Keratinocyte (primary cell): Measurements from ENCODE around the gene SYNE2. TPM values are rescaled to one million over a fixed set of nuclear protein-coding genes. Genes with fewer than 3 reads are reported as not detected.

Source experiments
- DNase-seq: peaks from one replicate; pipeline ENCODE4 v3.0.0-alpha.2; 2011; ENCODE audit warnings: low read depth, missing footprints, low spot score
- FAIRE-seq: peaks from 2 replicates; lab custom pipeline; 2011; peaks lifted over from hg19 to GRCh38; lab: Jason Lieb, UNC
- H2AFZ ChIP-seq: 2 replicates; pipeline ENCODE4 v1.6.0; 2012; ENCODE audit warnings: low read length, control low read depth, inconsistent platforms; ENCODE audit not compliant: control insufficient read depth
- H3K27ac ChIP-seq: 2 replicates; pipeline ENCODE4 v1.5.1; 2011; ENCODE audit warnings: low read length; ENCODE audit not compliant: control insufficient read depth, insufficient read depth
- H3K27me3 ChIP-seq: 3 replicates; pipeline ENCODE4 v1.6.0; 2011; ENCODE audit warnings: low read length; ENCODE audit not compliant: control insufficient read depth, insufficient read depth; ENCODE audit errors: extremely low read depth
- H3K36me3 ChIP-seq, 2 experiments: 2 replicates in 1 of 2; 3 replicates in 1 of 2; pipeline ENCODE4 v1.5.1; 2011; ENCODE audit warnings: low read length in 2 of 2, mild to moderate bottlenecking in 1 of 2; ENCODE audit not compliant: control insufficient read depth in 2 of 2, insufficient read depth in 2 of 2; ENCODE audit errors: extremely low read depth in 1 of 2
- H3K4me1 ChIP-seq: 3 replicates; pipeline ENCODE4 v1.5.1; 2011; ENCODE audit warnings: low read length; ENCODE audit not compliant: control insufficient read depth, insufficient read depth; ENCODE audit errors: extremely low read depth
- H3K4me2 ChIP-seq: 3 replicates; pipeline ENCODE4 v1.6.0; 2011; ENCODE audit warnings: low read depth, low read length; ENCODE audit not compliant: control insufficient read depth, insufficient read depth; ENCODE audit errors: extremely low read depth
- H3K4me3 ChIP-seq, 3 experiments: fragments of 200-600 bp in 1 of 3; sonication (generic) in 1 of 3; 2 replicates in 2 of 3; 3 replicates in 1 of 3; pipeline ENCODE4 v1.5.1; 2011 to 2016; ENCODE audit warnings: low read length in 3 of 3, mild to moderate bottlenecking in 3 of 3, control low read depth in 2 of 3, inconsistent platforms in 1 of 3, low read depth in 1 of 3, mixed read lengths in 1 of 3, mixed run types in 1 of 3, moderate library complexity in 1 of 3; ENCODE audit not compliant: control insufficient read depth in 2 of 3, insufficient read depth in 2 of 3; ENCODE audit errors: extremely low read depth in 1 of 3
- H3K79me2 ChIP-seq: 2 replicates; pipeline ENCODE4 v1.6.0; 2012; ENCODE audit warnings: low read length; ENCODE audit not compliant: control insufficient read depth, insufficient read depth
- H3K9ac ChIP-seq: 3 replicates; pipeline ENCODE4 v1.6.0; 2011; ENCODE audit warnings: low read length; ENCODE audit not compliant: control insufficient read depth, insufficient read depth; ENCODE audit errors: extremely low read depth
- H3K9me1 ChIP-seq: 3 replicates; pipeline ENCODE4 v1.6.0; 2011; ENCODE audit warnings: low read length; ENCODE audit not compliant: control insufficient read depth, insufficient read depth; ENCODE audit errors: extremely low read depth
- H3K9me3 ChIP-seq: 2 replicates; pipeline ENCODE4 v1.5.1; 2012; ENCODE audit warnings: low read depth, low read length; ENCODE audit not compliant: control insufficient read depth
- H4K20me1 ChIP-seq: 3 replicates; pipeline ENCODE4 v1.6.0; 2011; ENCODE audit warnings: low read length; ENCODE audit not compliant: control insufficient read depth, insufficient read depth; ENCODE audit errors: extremely low read depth
- CTCF ChIP-seq, 3 experiments: IDR thresholded peaks in 1 of 3; conservative IDR thresholded peaks in 1 of 3; optimal IDR thresholded peaks in 1 of 3; 2 replicates in 2 of 3; 3 replicates in 1 of 3; pipeline versions ENCODE3 to v1.5.1; 2011; ENCODE audit warnings: low read length in 3 of 3, mild to moderate bottlenecking in 3 of 3, moderate library complexity in 2 of 3, control low read depth in 1 of 3, inconsistent platforms in 1 of 3; ENCODE audit not compliant: insufficient read depth in 2 of 3; ENCODE audit errors: extremely low read depth in 1 of 3
- EZH2 ChIP-seq: IDR thresholded peaks from one replicate; pipeline ENCODE4 v1.6.1; 2012; ENCODE audit warnings: inconsistent platforms, mild to moderate bottlenecking, low read length, moderate library complexity
- dilution Hi-C: fragments of 300-500 bp; cut with MboI; formaldehyde crosslinking; loops from one replicate; pipeline ENCODE4 v1.7.0; 2020; ENCODE audit warnings: low sequenced_read_pairs; ENCODE audit not compliant: extremely low pct_ligation_motif_present
- polyA plus RNA-seq, 5 experiments: library from polyadenylated mRNA; depleted of rRNA in 3 of 5; stranded (reverse) in 3 of 5; stranded (forward) in 1 of 5; unstranded in 1 of 5; fragments of >200 nt; gene quantifications; 1 replicate in 1 of 5; 2 replicates in 3 of 5; 3 replicates in 1 of 5; pipeline versions ENCODE4 v1.2.1 to v1.2.3, GENCODE V29; 2011 to 2012; ENCODE audit warnings: missing spikeins in 2 of 5, low read depth in 1 of 5, low replicate concordance in 1 of 5

Gene SYNE2
- polyA plus RNA-seq, 1 donor (not counting 4 experiments of a cell fraction or from before 2014, with no cell fraction given) = 9.9 TPM

- peaks cover 4 to 9% of the 10 kb centered on the region in 2 experiments for H3K36me3 ChIP-seq
Measured at GRCh38 chr14:64174922-64175782, 322.3 kb downstream of the SYNE2 start.

GRCh38 chr14:64176330-64176729, 323.5 kb downstream of the SYNE2 start:
- Histone ChIP-seq H3K36me3 (peaks cover 4 to 9% of the 10 kb centered on the region in 2 experiments), H3K9me1 (no peaks in the 10 kb centered on the region), H3K9me3 (no peaks in the 10 kb centered on the region), H3K9ac (no peak overlapping the region), H2AFZ (no peak overlapping the region), H3K27ac (no peak overlapping the region), H3K79me2 (no peaks in the 10 kb centered on the region), H3K4me3 (no peak overlapping the region), H4K20me1 (no peaks in the 10 kb centered on the region), H3K4me1 (no peaks in the 10 kb centered on the region), H3K4me2 (no peak overlapping the region), H3K27me3 (no peaks in the 10 kb centered on the region)
- FAIRE-seq = no peak
- dilution Hi-C loops = no loop called here
- DNase-seq = no peak
- no peak for TF ChIP-seq EZH2
- TF ChIP-seq CTCF (optimal IDR thresholded peaks at IDR 0.05 in 1 of 3, IDR thresholded peaks at IDR 0.05 in 1 of 3, conservative IDR thresholded peaks at IDR 0.05 in 1 of 3; ENCODE audit: extremely low read depth in 1 of 3, insufficient read depth in 2 of 3, low read length in 3 of 3) = no peak

More at GRCh38 chr14:64174922-64175782, 322.3 kb downstream of the SYNE2 start:
- H3K79me2 ChIP-seq = no peaks in the 10 kb centered on the region
- H3K9me3 ChIP-seq = no peaks in the 10 kb centered on the region
- no peak overlapping the region for H3K4me2 ChIP-seq
- no peaks in the 10 kb centered on the region for H3K4me1 ChIP-seq
- no peaks in the 10 kb centered on the region for H3K9me1 ChIP-seq
- FAIRE-seq (no peak), DNase-seq (no peak)
- H3K4me3 ChIP-seq = no peak overlapping the region
- no peak overlapping the region for H3K27ac ChIP-seq
- TF ChIP-seq CTCF (optimal IDR thresholded peaks at IDR 0.05 in 1 of 3, IDR thresholded peaks at IDR 0.05 in 1 of 3, conservative IDR thresholded peaks at IDR 0.05 in 1 of 3; ENCODE audit: extremely low read depth in 1 of 3, insufficient read depth in 2 of 3, low read length in 3 of 3) (no peak), EZH2 (no peak)
- no peak overlapping the region for H3K9ac ChIP-seq
- no peak overlapping the region for H2AFZ ChIP-seq
- dilution Hi-C loops = no loop called here
- H3K27me3 ChIP-seq = no peaks in the 10 kb centered on the region
- H4K20me1 ChIP-seq = no peaks in the 10 kb centered on the region
